DMS114 treated with DMSO at 0.1 percent for 48 hours (cell line): ENCODE measurements around the gene FCHSD2.
A peak's percentile ranks its signal among the peaks of the same experiment; 100 is the strongest.
"Not testable (repeated sequence)": the region's sequence is repeated elsewhere in the genome, so short reads cannot be mapped to it uniquely, and the experiment has no call there.

Source experiments
- DNase-seq: peaks from one replicate; lab custom pipeline; 2025; ENCODE audit not compliant: unreplicated experiment; lab: John Stamatoyannopoulos, UW

The FCHSD2 gene

DNA sequence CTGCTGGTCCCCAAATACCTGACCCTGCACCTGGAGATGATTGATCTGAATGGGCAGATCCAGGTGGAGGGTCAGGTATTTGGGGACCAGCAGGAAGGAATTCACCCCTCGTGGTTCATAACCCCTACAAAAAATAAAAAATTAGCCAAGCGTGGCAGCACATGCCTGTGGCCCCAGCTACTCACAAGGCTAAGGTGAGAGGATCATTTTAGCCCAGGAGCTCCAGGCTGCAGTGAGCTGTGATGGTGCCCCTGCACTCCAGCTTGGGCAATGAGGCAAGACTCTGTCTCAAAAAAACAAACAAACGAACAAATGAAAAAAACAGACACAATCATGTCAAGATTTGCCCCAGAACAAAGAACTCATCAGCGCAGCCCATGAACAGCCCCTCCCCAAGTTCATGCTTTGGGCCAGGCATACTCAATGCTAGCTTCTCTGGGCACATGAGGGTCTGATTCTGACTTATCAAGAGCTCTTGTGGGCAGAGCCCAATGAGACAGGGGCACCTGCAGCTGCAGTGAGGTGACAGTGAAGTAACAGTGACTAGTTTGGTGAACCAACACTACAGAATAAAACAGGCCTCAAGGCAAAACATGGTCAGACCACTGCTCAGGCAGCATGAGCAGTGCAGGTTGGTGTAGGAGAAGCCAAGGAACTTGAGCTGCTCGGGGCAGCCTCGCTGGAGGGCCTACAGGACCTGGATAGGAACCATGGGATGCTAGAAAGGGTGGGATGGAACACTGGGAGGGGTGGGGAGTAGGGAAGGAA is 10.2 kb upstream of the FCHSD2 start:
- DNase-seq = no peak

DNA sequence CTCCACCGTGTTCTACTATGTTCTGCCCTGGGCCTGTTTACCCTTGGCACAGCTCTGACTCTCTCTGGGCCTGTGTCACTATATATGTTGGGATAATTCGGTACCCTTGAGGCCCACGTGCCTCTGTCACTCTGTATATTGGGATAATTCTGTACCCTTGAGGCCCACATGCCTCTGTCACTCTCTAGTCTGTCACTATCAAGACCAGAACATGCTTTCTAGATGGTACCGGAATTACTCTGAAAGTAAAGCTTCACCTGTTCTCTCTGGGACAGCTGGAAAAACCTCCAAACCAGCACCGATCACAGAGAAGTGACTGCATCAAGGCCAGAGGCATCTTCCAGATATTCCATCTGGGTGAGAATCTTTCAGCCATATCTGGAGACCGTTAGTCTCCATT is 9.3 kb upstream of the FCHSD2 start:
- no peak for DNase-seq

DNA sequence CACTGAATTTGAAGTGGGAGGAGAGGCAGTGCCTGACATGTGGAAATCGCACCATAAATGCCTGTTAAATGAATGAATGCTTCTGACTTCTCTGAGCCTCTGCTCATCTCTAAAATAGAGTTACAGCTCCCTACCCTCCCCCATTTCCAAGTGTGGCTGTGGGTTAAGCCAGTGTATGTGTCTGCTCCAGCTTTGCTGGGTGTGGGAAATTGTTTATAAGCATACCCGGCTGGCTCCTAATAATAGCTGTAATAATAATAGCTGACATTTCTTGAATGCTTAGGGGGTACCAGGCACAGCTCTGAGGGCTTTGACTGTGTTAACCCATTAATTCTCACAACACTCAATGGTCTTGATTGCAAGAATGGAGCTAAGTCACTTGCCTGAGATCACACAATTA is 7.0 kb upstream of the FCHSD2 start:
- no peak for DNase-seq

DNA sequence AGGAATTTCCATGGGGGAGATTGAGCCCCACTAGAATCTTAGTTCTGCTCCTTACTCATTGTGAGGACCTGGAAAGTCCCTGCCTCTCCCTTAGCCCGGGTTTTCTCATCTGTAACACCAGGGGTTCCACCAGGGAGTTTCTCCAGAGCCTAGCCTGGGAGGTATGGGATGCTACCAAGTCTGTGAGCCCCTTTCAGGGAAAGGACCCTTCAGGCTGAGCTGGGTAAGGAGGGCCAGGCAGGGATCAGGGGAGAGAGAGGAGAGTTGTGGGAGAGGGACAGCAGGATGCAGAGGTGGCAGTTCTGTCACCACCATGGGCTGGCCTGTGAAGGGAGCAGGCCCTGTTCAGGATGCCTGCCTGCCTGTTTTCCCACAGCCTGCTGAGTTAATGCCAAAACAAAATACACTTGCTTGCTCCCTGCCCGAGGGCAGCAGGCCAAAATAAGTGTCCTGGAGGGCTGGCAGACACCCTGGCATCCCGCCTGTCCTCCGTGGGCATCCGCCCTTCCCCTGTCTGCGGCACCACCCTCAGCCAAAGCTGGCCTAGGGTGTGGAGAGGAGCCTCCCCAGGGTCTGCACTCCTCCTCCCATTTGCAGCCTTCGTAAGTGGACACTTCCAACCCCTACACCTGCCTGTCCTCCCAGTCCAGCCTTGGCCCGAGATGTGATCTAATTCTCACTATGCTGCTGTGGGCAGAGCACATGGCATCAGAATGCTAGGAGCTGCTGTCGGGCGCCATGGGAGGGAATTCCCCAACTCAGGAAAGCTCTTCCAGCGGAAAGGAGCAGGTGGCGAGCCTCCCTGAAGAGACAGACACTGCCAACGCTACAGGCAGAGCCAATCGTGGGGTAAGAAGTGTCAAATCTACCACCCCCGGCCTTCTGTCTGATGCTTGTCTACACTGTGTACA is 5.9 kb upstream of the FCHSD2 start:
- no peak for DNase-seq

DNA sequence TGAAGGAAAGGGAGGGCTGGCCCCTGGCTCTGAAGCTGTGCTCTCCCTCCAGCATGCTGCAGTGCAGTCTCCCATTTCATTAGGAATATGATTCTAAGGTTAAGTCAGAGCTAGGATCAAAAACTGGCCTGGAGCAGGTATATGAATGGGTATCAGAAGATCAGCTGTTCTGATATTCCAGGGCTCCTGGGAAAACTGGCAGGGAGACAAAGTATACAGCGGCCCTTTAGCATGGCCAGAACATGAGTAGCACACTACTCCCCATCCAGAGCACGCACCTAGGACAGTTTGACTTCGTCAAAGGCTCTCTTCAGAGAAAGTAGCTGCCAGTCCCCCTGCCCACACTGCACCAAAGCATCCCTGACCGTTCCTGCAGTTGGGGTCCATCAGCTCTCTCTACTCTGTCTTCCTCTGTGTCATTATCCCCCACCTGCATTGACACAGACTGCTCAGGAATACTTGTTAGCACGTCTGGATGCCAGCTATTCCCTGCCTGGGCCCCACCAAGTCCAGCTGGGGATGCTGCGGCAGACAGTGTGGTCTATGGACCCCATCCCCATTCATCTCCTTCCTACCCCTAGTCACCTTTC is 4.0 kb upstream of the FCHSD2 start:
- DNase-seq = no peak

DNA sequence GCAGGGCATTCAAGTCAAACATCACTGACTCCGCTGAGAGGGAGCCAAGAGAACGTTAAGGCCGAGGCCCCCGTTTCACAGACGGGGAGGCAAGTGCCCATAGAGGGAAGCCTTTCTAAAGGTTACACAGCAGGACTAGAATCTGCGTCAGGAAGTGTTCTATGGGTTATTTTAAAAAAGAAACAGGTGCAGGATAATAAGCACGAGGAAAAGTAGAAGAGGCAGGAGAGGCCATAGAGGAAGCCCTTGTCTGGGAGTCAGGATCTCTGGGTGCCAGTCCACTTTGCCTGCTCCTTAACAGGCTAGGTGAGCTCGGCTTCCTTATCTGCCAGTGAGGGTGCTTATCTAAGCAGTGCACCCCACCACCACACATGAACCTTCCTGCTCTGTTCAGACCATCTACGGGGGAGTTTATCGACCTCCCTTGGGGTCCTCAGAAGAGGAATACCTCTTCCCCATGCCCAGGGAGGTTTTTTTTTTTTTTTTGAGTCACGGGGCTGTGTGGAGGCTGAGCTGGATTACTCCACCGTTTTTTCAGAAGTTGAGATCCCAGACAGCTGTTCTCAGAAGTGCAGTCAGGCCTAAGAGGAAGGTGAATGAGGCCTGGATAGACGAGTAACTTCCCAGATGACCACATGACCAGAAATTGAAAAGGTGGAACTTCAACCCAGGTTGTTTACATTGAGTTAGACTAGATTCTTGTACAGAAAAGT is 1.2 kb upstream of the FCHSD2 start:
- DNase-seq = no peak

DNA sequence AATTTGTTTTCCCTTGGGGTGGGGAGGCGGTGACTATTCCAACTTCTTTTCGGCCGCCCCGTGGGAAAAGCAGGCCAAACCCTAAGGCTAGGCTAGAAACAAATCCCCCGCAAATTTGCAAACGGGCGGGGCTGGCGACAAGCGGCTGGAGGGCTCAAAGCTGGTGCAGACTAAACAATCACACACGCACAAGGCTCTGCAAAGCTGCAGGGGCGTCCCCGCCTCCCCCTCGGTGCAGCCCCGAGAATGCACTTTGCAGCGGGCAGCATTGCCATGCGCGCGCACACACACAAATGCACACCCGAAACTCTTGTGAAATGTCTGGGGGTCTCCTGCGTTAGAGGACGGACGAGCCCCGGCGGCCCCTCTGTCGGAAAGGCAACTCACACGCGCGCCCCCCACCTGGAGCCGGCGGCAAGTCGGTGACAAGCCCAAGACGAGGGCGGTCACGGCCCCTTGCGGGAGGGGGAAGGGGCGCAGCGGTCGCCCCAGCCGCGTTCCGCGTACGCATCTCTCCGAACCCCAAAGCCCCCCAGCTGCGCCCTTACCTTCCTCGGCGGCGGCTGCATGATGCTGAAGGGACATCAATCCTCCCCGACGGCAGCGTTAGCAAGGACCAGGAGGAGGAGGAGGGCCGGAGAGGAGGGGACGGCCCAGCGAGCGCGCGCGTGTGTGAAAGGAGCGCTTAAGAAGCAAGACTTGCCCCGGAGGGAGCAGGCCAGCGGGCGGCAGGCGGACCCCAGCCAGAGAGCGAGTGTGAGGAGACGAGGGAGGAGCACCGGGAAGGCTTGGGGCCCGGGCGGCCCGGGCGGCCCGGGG is 600 bp downstream of the FCHSD2 start:
- peak; percentile 17 for DNase-seq

DNA sequence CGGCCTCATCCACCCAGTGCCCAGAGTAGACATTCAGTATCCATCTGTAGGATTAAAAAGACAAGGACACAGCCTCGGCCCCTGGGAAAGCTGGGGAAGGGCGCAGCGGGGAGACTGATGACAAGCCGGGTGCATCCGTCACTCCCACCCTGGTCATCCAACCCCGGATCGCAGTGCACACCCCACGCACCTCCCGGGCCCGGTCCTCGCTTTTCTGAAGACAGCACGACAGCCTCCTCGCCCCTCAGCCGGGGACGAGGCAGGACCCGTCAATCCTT is 1.1 kb downstream of the FCHSD2 start:
- no peak for DNase-seq

DNA sequence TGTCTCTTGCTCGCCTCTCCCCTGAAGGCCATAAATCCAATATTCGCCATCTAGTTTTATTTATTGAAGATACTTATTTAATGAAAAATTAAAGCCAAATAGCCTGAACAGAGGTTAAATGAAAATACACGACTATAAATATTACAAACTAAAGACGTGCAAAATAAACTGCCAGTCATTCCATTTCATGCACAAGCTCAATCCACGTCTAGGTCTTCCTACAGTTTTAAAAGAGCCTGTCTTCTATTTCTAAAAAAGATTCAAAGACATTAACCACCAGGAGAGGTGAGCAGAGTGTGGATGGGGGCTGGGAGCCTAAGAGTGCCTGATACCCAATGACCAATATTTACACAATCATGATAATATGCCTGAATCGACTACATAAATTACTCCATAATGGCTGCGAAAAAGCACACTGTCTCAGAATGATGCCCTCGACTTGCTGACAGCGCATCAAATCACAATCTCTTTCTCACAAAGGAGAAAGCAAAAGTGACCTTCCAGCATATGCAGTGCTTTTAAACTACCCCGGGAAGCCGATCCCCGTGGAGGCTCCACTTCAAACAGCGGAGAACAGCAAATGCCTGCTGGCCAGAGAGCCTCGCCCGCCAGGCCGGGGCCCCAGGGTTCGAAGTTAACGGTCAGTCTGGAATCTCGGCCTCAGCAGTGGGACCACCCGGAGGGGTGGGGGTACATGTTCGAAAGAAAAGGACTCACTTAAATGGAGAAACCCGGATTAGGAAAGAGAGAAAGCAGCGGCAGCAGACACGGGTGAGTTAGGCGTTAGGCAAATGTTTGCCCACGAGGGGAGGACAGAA is 1.7 kb downstream of the FCHSD2 start:
- no peak for DNase-seq

DNA sequence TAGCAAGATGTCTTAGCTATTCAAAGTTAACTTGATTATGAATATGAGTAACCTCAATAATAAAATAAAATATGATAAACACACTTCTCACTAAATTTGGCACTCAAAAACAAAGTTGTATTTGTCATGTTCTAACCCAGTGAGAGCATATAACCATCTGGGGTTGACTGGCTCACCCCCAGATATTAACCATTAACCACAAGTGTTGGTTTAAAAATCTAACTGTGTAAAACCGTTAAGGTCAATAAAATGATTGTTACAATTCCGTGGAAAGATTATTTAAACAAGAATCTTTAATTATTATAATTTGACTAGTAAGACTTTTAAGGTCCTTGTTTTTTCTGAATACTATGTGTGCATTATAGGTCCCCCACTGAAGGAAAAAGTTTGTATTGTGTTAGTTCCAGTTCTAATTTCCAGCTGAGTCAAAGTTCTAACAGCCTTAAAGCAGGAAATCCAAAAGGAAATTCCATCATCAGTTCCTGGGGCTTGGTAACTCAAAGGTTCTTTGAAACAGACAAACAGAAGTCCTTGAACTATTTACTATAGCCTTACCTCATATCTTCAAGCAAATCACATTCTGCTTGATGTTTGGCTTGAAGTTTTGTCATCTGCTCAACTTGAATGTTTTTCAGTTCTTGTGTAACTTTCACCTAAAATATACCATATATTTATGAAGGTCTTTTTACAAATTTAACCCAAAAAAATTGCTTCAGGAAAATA is 2.5 kb downstream of the FCHSD2 start:
- DNase-seq = no peak

DNA sequence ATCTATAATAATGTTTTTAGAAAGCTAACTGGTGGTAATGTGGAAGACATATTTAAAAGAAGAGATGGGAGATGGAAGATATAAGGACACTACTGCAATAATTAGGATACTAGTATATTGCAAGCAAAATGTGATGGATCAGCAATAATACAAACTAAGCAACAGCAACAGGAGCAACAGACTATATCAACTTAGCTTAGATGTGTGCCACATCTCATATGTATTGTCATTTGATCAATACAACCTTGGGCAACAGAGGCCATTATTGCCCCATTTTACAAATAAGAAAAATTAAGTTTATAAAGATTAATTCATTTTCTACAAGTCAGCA is 4.2 kb downstream of the FCHSD2 start:
- DNase-seq = no peak

DNA sequence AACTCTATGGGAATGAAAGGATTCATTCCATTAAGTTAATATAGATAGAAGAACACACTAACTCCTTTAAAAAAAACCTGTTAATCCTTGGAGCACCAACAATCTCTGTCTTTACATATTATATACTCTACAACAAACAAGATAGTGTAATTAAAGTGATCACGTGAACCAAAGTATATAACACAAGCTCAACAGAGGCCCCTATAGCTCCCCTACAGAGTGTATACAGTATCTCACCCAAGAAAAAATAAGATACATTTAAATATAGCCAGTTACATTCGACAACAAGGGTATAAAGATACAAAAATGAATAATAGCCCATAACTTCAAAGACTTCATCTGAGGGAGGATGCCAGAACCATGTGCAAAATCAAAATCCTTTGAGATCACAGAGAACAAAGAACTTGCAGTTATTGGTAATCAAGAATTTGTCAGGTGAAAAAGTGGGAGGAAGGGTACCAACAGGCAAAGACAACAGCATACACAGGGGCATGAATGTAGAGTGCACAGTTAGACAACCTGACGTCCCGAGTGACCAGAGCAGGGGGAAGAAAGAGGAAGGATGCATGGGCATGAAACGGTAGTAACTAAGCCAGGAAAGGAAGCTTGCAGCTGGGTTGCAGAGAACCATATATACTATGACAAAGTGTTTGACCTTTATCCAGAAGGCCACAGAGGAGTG is 4.7 kb downstream of the FCHSD2 start:
- no peak for DNase-seq

DNA sequence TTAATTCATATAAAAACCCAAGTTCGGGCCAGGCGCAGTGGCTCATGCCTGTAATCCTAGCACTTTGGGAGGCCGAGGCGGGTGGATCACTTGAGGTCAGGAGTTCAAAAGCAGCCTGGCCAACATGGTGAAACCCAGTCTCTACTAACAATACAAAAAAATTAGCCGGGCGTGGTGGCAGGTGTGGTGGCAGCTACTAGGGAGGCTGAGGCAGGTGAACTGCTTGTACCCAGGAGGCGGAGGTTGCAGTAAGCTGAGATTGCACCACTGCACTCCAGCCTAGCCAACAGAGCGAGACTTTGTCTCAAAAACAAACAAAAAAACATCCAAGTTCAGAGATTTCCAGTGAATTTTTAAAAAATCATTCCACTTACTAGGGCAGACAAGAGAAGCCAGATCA is 5.4 kb downstream of the FCHSD2 start:
- DNase-seq = not testable (repeated sequence)

DNA sequence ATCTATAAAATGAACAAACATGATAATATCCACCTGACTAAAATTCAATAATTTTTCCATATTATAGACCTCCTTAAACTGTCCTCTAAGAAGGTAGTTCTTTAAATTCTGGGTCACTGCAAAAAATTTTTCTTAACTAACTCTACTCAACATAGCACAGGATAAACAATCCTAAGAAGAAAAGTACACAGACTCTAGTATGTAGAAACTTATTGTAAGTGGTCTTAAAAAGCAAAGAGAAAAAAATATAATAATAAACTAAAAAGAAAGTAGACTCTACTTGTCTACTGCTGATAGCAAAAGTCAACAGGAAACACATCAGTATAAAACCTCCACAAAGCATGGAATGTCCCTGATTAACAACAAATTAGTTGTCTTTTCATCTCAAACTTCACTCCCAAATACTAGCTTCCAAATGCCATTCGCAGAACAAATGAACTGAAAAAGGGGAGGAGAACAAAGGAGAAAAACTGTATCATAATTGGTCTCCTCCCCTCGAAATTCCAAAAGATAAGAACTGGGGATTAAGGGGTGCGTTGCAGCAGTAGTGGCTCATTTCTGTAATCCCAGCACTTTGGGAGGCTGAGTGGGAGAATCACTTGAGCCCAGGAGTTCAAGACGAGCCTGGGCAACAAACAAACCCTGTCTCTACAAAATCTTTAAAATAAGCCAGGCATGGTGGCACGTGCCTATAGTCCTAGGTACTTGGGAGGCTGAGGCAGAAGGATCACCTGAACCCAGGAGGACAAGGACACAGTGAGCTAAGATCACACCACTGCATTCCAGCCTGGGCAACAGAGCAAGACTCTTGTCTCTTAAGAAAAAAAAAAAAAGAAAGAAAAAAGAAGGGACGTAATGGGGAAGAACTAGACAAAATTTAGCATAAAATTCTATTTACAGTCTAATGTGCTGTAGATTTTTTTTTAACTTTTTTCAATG is 6.5 kb downstream of the FCHSD2 start:
- no peak for DNase-seq

DNA sequence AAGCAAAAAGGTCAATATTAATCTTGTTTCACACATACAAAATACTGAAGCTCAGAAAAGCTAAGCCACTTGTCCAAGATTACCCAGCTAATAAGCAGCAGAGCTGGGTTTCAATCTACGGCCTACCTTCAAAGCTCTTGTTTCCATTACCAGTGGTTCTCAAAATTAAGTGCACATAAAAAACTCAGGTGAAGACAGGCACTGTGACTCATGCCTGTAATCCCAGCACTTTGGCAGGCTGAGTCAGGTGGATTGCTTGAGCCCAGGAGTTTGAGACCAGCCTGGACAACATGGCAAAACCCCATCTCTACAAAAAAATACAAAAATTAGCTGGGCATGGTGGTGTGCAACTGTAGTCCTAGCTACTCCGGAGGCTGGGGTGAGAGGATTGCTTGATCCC is 9.8 kb downstream of the FCHSD2 start:
- DNase-seq = not testable (repeated sequence)

DNA sequence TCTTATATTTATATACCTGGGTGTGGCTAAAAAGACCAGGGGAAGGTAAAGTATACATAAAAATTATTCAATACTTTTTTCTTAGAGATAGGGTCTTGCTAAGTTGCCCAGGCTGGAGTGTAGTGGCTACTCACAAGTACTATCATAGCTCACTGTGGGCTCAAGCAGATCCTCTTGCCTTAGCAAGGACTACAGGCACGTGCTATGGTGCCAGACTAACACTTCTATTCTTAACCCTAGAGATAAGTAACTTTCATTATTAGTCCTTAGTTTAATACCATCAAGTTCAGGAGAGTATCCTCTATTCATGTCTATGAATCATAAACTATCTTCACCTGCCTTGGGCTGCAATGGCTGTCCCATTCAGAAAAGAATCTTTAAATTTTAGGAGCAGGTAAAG is 11.9 kb downstream of the FCHSD2 start:
- no peak for DNase-seq

DNA sequence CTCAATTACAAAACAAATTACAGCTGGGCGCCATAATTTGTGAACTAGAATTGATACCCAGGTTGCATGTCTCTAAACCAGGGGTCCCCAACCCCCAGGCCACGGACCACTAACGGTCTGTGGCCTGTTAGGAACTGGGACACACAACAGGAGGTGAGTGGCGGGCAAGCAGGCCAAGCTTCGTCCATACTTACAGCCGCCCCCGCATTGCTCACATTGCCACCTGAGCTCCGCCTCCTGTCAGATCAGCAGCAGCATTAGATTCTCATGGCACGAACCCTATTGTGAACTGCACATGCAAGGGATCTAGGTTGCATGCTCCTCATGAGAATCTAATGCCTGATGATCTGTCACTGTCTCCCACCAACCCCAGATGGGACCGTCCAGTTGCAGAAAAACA is 12.9 kb downstream of the FCHSD2 start:
- DNase-seq = no peak
